GM19455 (cell line): Measurements from ENCODE around the gene MRPL53.
"Not testable (repeated sequence)": the region's sequence is repeated elsewhere in the genome, so short reads cannot be mapped to it uniquely, and the experiment has no call there.

Source experiments
- ATAC-seq: cut with Tn5 transposase; IDR thresholded peaks from one replicate; pipeline ENCODE4 v1.9.1; 2021; ENCODE audit not compliant: unreplicated experiment

Gene MRPL53

DNA sequence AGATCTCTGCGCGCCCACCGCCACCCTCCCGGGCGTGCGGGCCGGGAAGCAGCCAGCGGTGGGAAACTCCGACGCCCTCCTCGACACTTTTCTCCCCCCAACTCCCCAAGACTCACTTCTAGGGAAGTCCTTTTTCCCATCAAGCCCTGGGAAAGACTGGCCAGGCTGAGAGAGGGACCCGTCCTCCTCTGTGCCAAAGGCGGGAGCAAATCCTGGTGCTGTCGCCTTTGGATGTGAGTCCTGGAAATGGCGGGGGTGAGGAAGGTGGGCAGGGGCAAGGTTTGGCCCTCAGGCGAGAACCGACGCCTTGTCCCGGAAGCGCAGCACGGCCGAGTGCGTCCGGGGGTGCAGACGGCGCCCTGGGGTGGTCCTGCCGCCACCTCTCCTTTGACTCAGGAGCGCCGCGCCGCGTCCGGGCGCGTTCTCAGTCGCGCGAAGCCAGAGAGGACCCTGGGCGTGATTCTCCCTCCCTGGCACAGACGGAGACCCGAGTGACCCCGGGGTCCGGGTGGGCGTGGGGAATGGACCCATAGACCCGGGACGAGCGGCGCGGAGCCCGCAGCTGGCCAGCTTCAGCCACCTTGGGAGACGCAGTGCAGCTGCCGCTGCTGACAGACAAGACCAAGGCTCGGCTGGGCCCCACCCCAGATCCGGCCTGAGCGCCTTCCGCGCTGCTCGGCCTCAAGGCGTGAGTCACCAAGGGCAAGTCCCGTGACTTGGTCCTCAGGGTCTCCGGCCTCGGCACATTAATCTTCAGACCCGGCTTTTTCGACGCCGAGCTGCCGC, 30.4 kb upstream of the MRPL53 start:
- peak; percentile 44 for ATAC-seq

DNA sequence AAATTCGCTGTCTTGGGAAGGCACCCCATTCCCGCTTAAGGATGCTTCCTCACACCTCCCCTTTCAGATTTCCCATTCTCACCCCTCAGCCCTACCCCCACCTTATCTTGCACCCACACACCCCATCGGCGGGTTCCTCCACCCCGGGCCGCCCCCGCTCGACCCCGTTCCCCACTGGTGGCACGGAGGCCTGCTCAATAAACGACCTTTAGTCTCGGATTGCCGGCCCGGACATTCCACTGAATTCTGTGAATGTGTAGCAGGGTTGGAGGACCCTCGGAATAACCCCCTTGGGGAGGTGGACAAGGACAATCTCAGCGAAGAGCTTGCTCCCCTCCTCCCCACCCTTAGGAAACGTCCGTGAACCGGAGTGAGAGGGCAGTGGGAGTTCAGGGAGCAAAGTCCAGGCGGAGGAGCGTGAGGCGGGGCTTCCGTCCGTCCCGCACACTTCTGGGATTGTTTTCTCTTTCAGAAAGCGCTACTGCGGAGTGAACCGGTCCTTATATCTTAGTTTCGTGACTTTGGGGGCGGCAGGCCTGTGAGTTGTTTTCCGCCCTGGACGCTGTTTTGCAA, 29.8 kb upstream of the MRPL53 start:
- ATAC-seq, result no peak

DNA sequence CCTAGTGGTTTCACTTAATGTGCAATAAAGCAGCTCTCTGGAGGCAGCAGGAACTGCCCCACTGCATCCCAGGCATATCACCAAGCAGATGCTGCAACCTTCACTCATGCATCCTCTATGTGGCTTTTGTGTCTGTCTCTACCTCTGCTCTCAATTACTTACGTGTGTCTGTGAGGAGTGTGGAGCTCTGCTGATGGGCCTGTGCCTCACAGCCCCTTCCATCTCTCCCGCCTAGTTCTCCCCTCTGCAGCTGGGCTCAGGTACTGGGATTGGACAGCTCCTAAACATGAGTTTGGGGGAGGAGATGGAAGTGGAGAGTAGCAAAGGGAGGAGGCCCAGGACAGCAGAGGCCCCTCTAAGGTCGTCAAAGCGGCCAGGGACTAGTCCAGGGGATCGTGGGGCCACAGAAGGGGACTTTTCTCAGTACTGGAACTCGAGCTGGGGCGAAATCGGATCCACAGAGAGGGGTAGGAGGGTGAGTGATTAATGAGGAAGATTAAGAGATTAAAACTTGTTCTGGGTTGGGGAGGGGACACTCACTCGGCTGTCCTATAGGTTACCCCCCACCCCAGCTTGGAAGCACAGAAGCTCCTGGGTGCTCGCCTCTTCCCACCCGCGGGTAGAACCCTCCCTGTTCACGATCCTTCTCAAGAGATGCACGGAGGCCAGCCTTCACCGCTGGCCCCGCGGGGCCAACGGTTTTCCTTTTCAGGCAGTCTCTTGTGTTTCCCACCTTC, 29.0 kb upstream of the MRPL53 start:
- ATAC-seq, result no peak

DNA sequence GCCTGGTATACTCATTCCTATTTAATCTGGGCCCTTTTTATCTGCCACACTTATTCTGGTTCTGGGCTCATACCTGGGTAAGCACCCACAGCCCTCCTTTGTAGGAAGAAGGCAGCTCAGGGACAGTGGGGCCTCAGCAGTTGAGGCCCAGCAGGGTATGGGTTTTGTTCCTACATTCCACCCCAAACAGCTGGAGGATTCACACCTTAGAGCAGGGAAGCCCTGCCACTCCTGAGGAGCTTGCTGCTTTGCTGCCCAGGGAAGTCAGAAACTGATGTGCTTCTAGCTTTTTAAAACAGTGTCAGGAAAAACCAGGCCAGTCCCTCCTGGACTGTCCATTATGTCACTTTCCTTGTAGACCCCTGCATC, 28.1 kb upstream of the MRPL53 start:
- ATAC-seq, result no peak

DNA sequence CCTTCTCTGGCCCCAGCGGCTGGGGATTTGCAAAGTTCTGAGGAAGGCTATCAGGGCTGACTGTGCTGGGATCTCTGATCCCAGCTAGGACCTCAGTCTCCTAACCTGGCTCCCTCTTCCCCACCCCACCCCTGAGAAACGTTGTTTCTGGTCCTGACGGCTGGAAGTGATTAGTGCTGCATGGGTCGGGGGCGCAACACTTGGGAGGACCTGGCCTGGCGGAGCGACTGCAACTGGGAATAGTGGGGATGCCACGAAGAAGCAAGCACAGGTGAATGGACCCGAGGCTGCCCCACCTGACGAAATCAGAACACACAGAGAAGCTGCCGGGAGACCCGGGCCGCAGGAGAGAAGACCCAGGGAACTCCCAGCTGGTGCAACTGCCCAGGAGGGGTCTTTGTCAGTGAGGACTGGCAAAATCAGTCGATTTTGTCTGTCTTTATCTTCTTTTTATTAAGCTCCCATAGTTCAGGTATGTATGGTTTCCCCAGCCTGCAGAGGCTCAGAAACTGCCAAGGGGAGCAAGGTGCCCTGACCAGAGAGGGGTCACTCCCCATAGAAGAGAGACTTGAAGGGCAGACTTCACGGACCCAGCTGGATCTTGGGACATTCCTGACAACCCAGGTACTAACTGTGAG, 27.6 kb upstream of the MRPL53 start:
- no peak for ATAC-seq

DNA sequence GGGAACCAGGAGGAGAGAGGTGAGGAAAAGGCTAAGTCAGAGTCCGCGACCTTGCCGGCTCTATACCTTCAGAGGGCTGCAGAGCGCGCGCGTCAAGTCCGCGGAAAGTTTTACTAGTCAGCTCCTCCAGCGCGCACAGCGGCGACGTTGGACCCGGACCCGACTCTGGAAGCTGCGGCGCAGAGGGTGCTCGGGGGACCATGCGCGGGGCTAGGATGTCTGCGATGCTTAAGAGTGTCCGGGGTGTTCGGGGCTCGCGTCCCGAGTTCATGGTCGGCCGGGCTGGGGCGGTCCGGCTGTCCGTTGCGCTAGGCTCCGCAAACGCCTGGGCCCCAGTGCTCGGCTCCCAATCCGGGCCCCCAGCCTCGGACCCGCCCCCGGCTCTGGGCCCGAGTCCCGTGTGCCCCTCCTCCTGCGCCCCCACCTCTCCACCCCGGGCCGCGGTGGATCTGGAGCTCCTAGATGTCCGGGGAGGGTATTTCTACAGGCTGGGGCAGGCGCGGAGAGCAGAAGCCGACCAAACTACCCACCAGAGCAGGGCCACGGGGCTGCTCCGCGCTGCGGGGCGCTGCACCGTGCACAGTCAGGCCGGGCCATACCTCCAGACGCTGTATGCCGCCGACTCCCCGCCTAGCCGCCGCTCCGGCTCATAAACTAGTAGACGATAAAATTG, 26.9 kb upstream of the MRPL53 start, which contains the start of gene LBX2:
Gene LBX2, minus strand, starts transcription at position 337 of the 673 bp plus-strand sequence. Its CDS starts 66 bp downstream, at position 271.
- no peak for ATAC-seq

DNA sequence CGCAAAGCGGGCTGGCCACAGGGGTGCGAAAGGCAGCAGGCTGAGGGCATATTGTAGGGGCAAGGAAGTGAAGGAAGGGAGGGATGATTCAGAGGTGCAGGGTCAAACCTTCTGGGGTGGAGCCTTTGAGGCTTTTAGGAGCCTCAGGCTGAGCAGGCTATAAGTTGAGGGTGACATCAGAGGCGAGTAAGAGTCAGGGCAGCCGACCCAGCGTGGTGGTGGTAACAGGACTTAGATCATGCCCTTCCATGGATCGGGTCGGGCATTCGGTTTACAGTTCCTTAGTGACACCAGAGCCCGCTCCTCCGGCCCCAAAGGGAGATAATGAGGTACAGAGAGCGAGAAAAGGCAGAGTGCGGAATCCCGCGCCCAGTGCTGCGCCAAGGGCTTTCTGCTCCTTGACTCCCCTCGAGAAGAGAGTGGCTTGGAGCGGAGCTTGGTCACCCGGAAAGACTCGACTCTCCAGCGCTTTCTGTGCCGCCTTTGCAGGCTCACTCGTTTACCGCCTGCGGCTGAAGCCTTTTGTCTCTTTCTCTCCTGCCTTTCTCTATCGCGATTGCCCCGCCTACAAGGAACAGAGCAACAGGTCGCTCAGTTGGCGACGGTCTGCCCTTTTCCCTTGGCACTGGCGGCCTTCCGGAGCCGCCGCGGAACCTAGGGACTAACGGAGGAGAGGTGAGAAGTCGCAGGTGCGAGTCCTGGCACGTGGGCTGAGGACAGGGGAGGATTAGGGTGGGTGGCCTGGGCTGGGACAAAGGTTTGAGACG, 26.2 kb upstream of the MRPL53 start:
- ATAC-seq, result no peak

DNA sequence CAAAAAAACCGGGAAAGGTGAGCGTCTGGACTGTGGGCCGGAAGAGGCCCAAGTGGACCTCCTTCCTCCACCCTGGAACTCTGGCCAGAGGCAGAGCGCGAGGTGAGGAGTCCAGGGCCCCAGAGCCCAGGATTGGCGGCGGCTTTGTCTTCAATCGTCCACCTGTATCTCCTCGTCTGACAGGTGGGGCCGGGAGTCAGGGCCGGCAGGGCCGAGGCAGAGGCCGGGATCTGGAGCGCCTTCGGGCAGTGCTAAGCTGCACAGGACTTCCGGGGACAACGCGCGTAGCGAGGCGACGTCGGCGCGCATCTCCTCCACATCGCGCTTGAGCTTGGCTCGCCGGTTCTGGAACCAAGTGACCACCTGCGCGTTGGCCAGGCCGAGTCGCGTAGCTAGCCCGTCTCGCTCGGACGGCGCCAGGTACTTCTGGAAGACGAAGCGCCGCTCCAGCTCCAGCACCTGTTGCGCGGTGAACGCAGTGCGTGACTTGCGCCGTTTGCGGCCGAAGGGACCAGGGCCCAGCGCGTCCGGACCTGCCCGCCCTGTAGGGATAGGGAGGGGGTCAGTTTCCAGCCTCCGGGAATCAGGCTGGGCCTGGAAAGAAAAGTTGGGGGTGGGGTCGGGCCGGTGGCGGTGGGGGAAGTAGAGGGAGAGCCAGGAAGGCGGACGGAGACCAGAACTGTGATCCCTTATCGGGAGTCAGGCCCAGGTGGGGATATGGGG, 25.5 kb upstream of the MRPL53 start:
- ATAC-seq, result no peak

DNA sequence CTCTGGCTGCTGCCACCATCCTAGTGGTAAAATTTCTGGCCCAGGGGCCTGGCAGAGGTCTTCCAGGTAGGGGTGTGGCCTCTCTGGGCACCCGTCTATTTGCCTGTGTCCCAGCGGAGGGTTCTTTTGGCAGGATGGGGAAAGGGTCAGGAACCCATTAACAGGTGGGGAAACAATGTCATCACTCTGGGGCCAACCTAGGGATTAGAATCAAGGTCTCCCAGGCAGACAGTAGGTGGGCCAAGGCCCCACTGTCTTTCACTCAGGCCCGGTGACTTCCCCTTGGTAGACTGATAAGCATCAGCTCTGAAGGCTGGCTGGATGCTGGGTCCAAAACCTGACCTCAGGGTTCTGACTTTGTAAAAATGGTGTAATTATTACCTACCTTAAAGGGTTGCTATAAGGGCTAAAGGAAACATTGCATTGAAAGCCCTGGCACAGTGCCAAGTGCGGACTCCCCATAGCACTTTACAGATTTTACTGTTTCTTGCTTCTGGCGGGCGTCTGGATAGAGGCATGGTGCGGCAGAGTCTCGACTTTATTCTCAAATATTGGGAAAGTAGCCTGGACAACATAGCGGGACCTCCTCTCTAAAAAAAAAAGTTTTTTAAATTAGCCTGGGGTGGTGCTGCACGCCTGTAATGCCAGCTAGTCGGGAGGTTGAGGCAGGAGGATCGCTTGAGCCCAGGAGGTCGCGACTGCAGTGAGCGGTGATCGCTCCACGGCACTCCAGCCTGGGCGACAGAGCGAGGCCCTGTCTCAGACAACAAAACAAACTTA, 24.7 kb upstream of the MRPL53 start:
- no peak for ATAC-seq

DNA sequence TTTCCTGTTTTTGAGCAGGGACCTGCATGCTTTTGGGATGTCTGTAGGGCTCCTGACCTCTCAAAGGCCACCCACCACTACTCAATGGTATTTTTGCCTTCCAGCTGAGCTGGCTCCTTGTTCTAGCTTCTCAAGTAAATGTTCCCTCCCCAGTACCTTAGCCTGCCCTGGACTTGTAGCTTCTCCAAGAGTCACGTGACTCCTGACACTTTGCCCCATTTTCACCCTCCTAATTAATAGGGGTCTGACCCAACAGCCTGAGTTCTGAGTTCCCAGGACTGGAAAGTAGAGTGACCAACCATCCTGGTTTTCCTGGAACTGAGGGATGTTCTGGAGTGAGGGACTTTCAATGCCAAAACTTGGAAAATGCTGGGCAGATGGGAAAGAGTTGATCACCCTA, 23.0 kb upstream of the MRPL53 start:
- no peak for ATAC-seq

DNA sequence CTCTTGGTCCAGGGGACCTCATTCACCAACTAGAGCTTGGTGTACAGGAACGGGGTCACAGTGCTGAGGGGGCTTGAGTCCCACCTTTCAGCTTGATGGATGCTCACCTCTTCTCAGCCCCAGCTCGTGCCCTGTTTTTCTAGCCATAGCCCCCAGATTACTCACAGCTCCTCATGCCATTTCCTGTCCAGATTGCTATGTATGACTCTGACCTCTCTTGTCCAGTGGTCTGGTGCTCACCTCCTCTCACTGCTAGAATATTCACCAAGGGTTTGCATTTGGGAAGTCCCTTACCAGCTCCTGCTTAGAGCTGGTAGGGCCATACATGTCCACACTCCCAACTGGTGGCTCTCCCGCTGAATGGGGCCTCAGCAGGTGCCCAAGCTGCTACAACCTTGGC, 21.1 kb upstream of the MRPL53 start:
- no peak for ATAC-seq

DNA sequence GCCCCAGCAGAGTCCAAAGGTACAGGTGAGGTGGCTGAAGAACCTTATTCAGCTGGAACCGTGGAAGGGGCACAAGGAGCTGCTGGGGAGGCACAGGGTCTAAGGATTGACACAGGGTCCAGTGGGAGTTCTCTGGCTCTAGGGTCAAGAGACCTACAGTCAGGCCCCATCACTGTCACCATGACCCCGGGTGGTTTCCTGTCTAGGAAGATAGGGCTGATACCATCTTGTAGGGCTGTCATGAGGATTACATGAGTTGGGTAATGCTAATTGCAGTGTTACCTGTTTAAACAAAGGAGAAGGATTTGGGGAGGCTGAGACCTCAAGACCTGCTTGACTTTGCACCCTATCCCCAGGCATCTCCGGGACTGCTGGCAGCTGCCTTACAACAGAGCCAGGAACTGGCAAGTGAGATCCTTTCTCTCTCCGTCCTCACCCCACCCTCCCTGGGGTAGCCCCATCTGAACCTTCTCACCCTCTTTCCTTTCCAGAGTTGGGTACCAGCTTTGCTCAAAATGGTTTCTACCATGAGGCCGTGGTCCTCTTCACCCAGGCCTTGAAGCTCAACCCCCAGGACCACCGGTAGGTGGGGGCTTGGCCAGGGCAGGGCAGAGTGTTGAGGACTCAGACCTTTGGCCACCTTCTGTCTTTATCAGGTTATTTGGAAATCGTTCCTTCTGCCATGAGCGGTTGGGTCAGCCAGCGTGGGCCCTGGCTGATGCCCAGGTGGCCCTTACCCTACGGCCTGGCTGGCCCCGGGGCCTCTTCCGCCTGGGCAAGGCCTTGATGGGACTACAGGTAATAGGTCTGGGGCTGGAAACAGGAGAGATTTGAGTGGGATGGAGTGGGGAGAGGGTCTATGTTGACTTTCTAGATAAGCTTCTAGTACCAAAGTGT, 19.4 kb upstream of the MRPL53 start:
- no peak for ATAC-seq

DNA sequence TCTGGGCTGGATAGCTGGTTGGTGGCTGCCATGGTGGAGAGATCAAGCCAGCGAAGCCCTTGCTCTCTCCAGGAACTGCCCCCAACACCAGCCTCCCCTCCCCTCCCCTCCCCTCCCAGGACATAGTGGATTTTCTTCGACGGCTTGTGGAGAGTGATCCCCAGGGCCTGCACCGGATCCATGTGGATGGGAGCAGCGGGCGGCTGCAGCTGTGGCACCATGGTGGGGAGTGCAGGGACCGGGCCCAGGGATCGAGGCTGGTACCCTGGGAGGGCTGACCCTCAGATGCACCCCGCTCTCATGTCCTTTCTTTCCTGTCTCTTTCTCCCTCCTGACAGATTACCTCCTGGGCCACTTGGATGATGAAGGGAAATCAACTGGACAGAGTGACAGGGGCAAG, 17.4 kb upstream of the MRPL53 start:
- ATAC-seq, result no peak

DNA sequence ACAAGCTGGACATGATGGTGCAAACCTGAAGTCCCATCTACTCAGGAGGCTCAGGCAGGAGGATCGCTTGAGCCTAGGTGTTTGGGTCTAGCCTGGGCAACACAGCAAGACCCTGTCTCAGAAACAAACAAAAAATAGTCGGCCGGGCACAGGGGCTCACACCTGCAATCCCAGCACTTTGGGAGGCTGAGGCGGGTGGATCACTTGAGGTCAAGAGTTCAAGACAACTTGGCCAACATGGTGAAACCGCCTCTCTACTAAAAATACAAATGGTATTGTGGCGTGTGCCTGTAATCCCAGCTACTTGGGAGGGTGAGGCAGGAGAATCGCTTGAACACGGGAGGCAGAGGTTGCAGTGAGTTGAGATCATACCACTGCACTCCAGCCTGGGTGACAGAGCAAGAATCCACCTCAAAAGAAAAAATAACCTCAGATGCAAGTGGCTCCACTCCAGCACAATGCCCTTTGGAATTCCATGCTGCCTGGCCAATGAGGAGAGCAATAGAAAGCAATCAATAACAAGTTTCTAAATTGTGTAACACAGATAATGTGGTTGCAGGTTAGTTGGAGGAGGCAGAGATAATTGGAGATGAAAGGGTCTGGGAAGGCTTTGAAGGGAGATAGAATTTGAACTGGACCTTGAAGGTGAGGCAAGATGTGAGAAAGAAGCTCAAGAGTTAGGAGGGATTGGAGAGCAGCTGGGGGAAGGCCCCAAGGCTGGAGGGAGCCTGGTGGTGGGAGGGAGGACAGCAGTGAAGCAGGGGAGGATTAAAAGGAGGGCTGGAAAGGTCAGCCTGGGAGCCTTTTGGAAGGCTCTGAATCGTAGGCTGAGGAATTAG, 16.4 kb upstream of the MRPL53 start:
- ATAC-seq, result no peak

DNA sequence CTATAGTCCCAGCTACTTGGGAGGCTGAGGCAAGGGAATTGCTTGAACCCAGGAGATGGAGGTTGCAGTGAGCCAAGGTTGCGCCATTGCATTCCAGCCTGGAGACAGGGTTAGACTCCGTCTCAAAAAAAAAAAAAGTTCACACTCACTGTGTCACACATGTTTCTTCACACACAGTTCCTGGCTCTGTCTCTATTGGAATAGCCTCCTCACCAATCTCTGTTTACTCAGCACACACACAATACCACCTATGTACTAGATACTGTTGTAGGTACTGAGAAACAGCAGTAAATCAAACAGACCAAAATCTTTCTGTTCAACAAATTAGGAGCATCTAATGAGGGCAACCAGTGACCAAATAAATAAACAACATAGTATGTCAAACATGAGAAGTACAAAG, 13.7 kb upstream of the MRPL53 start:
- no peak for ATAC-seq

DNA sequence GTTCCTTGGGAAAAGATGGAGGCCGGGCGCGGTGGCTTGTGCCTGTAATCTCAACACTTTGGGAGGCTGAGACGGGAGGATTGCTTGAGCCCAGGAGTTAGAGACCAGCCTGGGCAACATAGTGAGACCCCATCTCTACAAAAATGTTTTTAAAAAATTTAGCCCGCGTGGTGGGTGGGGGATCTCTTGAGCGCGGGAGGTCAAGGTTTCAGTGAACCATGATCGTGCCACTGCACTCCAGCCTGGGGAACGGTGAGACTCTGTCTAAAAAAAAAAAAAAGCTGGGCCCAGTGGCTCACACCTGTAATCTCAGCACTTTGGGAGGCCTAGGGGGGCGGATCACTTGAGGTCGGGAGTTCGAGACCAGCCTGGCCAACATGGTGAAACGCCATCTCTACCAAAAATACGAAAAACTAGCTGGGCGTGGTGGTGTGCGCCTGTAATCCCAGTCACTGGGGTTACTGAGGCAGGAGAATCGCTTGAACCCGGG, 11.2 kb upstream of the MRPL53 start:
- ATAC-seq, result not testable (repeated sequence)
